Duodenal mucosa (tissue), 2 donors: ENCODE results near the gene PIN1.
"Not testable (repeated sequence)": the region's sequence is repeated elsewhere in the genome, so short reads cannot be mapped to it uniquely, and the experiment has no call there.

ENCODE experiments used
- H3K27ac ChIP-seq: one replicate; pipeline ENCODE4 v1.7.0; 2013; ENCODE audit warnings: low read depth, low read length
- H3K27me3 ChIP-seq, 2 donors: one replicate each; pipeline ENCODE4 v1.7.0; 2013; ENCODE audit warnings: low read length in 2 of 2, control low read depth in 1 of 2; ENCODE audit not compliant: insufficient read depth in 2 of 2, control insufficient read depth in 1 of 2
- H3K36me3 ChIP-seq, 2 donors: one replicate each; pipeline ENCODE4 v1.7.0; 2013; ENCODE audit warnings: low read length in 2 of 2, control low read depth in 1 of 2; ENCODE audit not compliant: insufficient read depth in 2 of 2, control insufficient read depth in 1 of 2
- H3K4me1 ChIP-seq, 2 donors: one replicate each; pipeline ENCODE4 v1.7.0; 2013; ENCODE audit warnings: low read length in 2 of 2, control low read depth in 1 of 2; ENCODE audit not compliant: insufficient read depth in 2 of 2, control insufficient read depth in 1 of 2
- H3K4me3 ChIP-seq, 2 donors: one replicate each; pipeline ENCODE4 v1.7.0; 2013; ENCODE audit warnings: low read length in 2 of 2, low read depth in 1 of 2
- H3K9ac ChIP-seq, 2 donors: one replicate each; pipeline ENCODE4 v1.7.0; 2013; ENCODE audit warnings: low read length in 2 of 2, low read depth in 1 of 2
- H3K9me3 ChIP-seq, 2 donors: one replicate each; pipeline ENCODE4 v1.7.0; 2013; ENCODE audit warnings: low read length in 2 of 2, control low read depth in 1 of 2; ENCODE audit not compliant: control insufficient read depth in 1 of 2

PIN1 gene

DNA sequence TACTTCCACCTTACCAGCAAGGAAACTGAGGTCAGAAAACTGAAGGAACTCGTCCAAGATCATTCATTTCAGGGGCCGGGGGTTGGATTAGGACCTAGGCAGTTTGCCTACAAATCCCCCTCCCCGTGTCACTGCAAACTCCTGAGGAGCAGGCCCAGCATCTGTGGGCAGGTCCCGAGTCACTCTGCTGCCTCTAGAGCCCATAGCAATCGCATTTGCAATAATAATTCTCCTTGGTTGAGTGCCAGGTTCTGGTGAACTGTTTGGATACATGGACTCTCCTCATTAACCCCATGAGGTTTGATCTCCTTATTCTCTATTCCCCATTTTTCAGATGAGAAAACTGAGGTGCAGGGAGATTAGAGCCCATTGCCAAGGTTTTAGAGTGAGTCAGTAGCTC is 903 bp downstream of the PIN1 start:
- H3K4me3 ChIP-seq: peak overlapping the region; percentile 89 to 90
- peaks cover 5 to 27% of the 10 kb centered on the region in 2 donors for H3K36me3 ChIP-seq
- H3K4me1 ChIP-seq: peaks cover 10 to 11% of the 10 kb centered on the region in 2 donors
- peak overlapping the region; percentile 68 to 87 for H3K9ac ChIP-seq
- no peak overlapping the region for H3K27ac ChIP-seq
- H3K27me3 ChIP-seq: no peaks in the 10 kb centered on the region
- no peaks in the 10 kb centered on the region for H3K9me3 ChIP-seq

DNA sequence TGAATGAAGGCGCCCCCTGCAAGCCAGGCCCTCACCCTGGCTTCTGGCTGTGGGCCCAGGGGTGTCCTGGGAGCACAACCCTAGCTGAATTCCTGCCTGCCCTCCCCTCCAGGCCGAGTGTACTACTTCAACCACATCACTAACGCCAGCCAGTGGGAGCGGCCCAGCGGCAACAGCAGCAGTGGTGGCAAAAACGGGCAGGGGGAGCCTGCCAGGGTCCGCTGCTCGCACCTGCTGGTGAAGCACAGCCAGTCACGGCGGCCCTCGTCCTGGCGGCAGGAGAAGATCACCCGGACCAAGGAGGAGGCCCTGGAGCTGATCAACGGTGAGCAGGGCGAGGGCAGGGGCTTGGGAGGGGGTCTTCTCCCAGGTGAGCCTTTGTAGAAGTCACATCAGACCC is 3.2 kb downstream of the PIN1 start:
- Histone ChIP-seq H3K27me3 (no peaks in the 10 kb centered on the region), H3K9ac (no peak overlapping the region), H3K9me3 (peaks cover 1 to 2% of the 10 kb centered on the region in 2 donors), H3K4me3 (no peak overlapping the region), H3K27ac (no peak overlapping the region), H3K4me1 (peaks cover 10 to 11% of the 10 kb centered on the region in 2 donors), H3K36me3 (peaks cover 25 to 47% of the 10 kb centered on the region in 2 donors)

DNA sequence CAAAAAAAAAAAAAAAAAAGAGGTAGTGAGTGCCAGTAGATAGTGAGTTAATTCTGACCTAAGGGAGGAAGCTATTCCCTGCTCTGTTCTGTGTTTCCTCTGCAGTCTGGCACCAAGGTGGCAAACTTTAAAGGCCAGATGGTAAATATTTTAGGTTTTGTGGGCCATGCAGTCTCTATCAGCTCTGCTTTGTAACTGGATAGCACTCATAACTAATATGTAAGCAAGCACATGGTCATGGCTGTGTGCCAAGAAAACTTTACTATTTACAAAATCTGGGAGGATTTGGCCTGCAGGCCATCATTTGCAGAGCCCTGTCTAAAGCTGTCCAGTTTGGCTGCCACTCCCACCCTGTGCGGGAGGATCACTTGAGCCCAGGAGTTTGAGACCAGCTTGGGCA is 4.3 kb downstream of the PIN1 start:
- Histone ChIP-seq H3K36me3 (peaks cover 31 to 57% of the 10 kb centered on the region in 2 donors), H3K27me3 (no peaks in the 10 kb centered on the region), H3K27ac (no peak overlapping the region), H3K4me1 (peaks cover 10 to 11% of the 10 kb centered on the region in 2 donors), H3K4me3 (no peak overlapping the region), H3K9me3 (peaks cover 3 to 4% of the 10 kb centered on the region in 2 donors), H3K9ac (no peak overlapping the region)

DNA sequence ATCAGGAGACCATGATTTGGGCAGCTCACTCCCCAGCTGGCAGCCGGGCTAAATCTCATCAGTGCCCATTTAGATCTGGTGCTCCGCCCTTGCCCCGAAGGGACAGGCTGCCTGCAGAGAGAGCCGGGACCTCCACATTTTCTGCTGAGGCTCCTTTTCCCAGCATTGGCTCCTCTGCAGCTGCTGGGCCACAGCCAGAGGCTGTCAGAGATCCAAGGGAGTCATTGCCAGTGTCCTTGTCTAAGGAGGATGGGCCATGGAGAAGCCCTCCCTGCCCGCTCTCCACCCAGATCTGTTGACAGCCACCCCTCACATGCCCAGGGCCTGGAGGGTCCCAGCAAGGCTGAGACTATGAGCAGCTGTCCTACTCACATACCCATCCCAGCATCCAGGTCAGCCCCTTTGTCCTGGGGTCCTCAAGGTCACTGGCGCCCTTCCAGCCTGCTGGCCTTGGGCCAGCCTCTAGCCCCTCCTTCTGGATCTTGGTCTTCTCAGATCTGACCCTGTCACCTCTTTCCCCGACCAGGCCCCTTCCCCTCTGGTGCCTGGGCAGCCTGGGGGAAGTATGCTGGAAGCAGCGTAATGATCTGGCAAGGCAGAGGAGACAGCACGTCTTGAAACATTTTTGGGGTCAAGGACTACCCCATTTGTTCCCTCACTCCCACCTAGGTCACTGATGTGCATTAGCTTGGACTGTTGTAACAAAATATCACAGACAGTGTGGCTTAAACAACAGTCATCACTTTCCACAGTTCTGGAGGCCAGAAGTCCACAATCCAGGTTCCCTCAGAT is 7.9 kb downstream of the PIN1 start:
- Histone ChIP-seq H3K36me3 (peaks cover 50 to 77% of the 10 kb centered on the region in 2 donors), H3K4me1 (no peaks in the 10 kb centered on the region), H3K4me3 (no peak overlapping the region), H3K27me3 (no peaks in the 10 kb centered on the region), H3K9ac (no peak overlapping the region), H3K27ac (no peak overlapping the region), H3K9me3 (peaks cover 3 to 4% of the 10 kb centered on the region in 2 donors)

DNA sequence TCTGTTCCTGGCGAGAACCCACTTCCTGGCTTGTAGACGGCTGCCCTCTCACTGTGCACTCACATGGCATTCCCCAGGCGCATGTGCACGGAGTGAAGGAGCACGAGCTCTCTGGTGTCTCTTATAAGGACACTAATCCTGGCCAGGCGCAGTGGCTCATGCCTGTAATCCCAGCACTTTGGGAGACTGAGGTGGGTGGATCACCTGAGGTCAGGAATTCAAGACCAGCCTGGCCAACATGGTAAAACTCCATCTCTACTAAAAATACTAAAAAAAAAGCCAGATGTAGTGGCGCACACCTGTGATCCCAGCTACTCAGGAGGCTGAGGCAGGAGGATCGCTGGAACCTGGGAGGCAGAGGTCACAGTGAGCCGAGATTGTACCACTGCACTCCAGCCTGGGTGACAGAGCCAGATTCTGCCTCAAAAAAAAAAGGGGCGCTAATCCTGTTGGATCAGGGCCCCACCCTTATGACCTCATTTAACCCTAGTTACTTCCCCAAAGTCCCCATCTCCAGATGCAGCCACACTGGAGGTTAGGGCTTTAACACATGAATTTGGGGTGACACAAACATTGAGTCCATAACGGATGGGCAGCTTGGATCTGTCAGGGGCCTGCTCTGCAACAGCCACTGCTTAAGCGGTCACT is 8.6 kb downstream of the PIN1 start:
- not testable (repeated sequence) for H3K4me1 ChIP-seq, H3K9ac ChIP-seq, H3K27me3 ChIP-seq, H3K9me3 ChIP-seq, H3K4me3 ChIP-seq, H3K27ac ChIP-seq
- peaks cover 51 to 76% of the 10 kb centered on the region in 2 donors for H3K36me3 ChIP-seq

DNA sequence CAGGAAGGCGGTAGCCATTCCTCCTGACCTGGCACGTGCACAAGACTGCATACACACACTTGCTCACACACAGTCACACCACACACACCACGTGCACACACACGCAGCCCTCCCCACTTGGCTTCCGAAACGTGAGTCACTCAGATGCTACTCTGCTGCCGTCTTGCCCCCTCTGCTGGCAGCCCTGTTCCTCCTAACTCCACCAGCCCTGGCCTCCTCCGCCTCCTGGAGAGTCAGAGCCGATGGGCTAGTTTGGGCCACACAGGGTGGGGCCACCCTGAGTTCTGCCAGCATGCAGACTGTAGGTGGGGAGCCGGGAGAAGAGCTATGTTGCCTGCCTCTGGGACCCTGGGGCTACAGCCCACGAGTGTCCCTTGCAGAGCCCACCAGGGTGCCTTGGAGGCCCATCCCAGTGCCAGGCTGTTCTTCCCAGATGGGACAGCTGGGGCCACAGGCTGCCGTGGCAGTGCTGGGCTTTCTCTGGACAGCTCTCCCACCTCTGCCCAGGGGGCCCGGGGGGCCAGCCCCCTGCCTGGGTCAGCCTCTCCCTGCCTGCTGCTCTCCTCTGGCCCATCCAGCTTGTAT is 12.1 kb downstream of the PIN1 start:
- Histone ChIP-seq H3K4me3 (no peak overlapping the region), H3K9me3 (peaks cover 3 to 4% of the 10 kb centered on the region in 2 donors), H3K4me1 (no peaks in the 10 kb centered on the region), H3K36me3 (peaks cover 35 to 54% of the 10 kb centered on the region in 2 donors), H3K27ac (no peak overlapping the region), H3K9ac (no peak overlapping the region), H3K27me3 (no peaks in the 10 kb centered on the region)

DNA sequence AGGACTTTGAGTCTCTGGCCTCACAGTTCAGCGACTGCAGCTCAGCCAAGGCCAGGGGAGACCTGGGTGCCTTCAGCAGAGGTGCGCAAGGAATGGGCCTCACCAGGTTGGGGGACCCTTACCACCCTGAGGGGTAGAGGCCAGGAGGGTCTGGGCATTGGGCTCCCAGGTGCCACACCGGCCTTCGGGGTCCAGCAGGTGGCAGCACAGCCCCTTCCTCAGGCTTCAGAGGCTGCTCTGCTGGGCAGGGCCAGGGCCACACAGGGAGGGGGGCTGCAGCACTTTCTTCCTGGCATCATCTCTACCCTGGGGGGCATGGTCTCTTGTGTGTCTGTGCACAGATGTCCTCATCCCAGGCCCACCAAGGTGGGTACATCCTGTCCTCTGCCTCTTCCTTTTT is 12.9 kb downstream of the PIN1 start:
- no peak overlapping the region for H3K9ac ChIP-seq

DNA sequence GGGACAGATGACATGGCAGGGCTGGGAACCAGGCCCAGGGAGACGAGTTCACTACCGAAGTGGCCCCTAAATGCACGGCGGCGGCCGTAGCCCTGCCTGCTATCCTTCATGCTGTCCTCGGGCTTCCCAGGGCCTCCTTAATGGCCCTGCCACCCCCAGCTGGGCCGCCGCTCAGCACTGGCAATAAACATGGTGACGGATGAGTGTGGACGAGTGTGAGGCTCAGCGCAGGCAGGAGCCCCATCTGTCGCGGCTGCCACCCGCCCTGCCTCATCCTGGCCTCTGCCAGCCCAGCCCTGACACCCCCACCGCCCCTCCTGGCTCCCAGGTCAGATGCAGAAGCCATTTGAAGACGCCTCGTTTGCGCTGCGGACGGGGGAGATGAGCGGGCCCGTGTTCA is 13.6 kb downstream of the PIN1 start:
- Histone ChIP-seq H3K27me3 (no peaks in the 10 kb centered on the region), H3K9me3 (no peaks in the 10 kb centered on the region), H3K9ac (no peak overlapping the region), H3K4me1 (no peaks in the 10 kb centered on the region), H3K27ac (no peak overlapping the region), H3K36me3 (peaks cover 24 to 39% of the 10 kb centered on the region in 2 donors), H3K4me3 (no peak overlapping the region)

More for the DNA sequence above, 12.9 kb downstream of the PIN1 start:
- peaks cover 3 to 4% of the 10 kb centered on the region in 2 donors for H3K9me3 ChIP-seq
- H3K4me1 ChIP-seq: no peaks in the 10 kb centered on the region
- H3K4me3 ChIP-seq: no peak overlapping the region
- H3K27ac ChIP-seq: no peak overlapping the region
- peaks cover 29 to 45% of the 10 kb centered on the region in 2 donors for H3K36me3 ChIP-seq
- no peaks in the 10 kb centered on the region for H3K27me3 ChIP-seq

DNA sequence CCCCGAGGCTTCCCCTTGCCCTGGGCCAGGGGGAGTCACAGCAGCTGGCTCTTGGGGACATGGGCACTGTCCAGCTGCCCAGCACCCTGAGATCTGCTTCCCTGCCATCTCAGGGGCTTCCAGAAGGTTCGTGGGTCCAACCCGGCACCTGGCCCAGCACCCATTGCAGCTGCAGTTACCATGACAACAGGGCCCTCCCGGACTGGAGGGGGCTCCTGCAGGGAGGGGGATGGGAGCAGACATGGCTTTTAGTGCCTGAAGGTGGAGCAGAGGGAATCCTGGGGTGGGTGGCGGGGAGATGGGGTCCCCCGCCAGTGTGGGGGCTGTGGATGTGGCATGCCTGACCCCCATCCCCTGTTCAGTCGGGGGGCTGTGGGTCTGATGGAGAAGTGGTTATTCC is 14.7 kb downstream of the PIN1 start:
- Histone ChIP-seq H3K4me3 (no peak overlapping the region), H3K9ac (no peak overlapping the region), H3K27me3 (no peaks in the 10 kb centered on the region), H3K9me3 (no peaks in the 10 kb centered on the region), H3K27ac (no peak overlapping the region), H3K4me1 (no peaks in the 10 kb centered on the region), H3K36me3 (peaks cover 18 to 29% of the 10 kb centered on the region in 2 donors)
